Stimulated activated CD4-positive, alpha-beta T cell treated with anti-CD3 and anti-CD28 coated beads, TNF-alpha, amount 100 ng/mL, for 4 hours (primary cell): ENCODE data around the gene C14orf93.

Source experiments
- DNase-seq, 3 experiments: peaks; one replicate each; pipeline ENCODE4 v3.0.0-alpha.2; 2020; ENCODE audit warnings: low read depth in 3 of 3

Gene C14orf93, protein sequence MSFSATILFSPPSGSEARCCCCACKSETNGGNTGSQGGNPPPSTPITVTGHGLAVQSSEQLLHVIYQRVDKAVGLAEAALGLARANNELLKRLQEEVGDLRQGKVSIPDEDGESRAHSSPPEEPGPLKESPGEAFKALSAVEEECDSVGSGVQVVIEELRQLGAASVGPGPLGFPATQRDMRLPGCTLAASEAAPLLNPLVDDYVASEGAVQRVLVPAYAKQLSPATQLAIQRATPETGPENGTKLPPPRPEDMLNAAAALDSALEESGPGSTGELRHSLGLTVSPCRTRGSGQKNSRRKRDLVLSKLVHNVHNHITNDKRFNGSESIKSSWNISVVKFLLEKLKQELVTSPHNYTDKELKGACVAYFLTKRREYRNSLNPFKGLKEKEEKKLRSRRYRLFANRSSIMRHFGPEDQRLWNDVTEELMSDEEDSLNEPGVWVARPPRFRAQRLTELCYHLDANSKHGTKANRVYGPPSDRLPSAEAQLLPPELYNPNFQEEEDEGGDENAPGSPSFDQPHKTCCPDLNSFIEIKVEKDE

DNA sequence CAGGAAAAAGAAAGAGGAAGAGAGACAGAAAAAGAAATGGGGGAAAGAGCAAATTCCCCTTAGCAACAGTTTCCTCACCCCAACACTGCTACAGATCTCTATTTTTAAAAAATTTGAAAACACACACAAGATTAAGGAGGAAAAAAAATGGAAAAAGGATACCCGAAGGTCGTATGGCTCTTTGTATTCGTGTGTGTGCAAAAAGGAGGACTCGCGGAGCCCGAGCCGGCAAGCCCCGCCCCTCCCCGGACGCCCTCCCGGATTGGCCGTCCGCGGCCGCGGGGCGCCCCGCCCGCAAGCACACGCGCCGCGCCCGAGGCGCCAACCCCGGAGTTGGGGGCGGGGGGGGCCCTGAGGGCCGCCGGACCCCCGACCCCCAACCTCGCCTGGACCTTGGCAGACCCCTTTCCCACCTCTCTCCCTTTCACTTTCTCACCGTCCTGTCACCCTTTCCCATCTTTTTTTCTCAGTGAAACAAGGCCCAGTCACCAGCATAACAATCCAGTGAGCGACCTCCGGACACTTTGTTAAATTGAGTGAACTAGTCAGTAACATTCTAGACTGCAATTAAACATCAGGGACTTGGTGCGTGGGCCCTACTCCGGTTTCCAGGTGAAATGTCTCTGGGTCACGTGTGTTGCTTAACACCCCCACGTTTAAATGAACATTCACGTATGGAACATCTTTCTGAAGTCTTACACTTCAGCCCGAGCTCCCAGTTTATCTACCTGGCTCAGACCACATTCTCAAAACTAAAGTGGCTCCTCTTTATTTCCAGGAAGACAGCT is at the start of gene C14orf93:
Gene C14orf93, minus strand, starts transcription at position 205 of the 788 bp plus-strand sequence. CDS start 11,120 bp downstream, outside the sequence.
- peak; percentile 60 to 71 (median 67) for DNase-seq

DNA sequence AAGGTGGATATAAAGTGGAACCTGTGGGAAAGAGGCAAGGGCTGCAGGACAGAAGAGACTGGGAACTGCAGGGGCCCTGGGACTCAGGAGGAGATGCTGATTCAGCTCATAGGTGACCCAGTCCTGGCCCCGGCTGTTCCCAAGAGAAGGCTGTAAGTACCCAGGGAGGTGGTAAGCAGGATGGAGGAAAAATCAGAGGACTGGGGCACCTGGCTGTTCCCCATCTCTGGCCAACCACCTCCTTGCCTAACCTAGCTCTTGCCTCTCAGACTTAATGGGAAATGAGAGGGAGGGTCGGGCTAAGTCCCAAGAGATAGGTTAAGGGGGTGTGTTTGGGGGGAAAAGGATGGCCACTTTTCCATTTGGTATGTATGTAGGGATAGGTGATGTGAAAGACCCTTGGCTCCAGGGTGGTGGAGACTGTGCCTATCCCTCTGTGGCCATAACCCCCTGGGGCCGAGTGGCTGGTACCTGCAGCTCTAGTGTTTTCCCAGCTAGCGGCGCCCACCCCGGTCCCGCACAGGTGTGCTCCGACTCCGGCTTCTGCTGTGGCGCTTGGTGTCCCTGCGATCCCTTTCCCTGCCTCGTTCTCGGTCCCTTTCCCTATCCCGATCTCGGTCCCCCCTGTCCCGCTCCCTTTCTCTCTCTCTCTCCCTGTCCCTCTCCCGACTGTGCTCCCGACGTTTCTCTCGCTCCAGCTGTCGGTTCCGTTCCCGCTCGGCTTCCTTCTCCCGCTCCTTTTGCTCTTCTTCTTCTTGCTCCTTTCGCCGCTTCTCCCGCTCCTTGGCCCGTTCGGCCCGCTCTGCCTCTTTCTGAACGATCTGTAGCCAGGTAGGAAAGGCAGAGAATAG is 48.9 kb upstream of the C14orf93 start:
- no peak for DNase-seq

DNA sequence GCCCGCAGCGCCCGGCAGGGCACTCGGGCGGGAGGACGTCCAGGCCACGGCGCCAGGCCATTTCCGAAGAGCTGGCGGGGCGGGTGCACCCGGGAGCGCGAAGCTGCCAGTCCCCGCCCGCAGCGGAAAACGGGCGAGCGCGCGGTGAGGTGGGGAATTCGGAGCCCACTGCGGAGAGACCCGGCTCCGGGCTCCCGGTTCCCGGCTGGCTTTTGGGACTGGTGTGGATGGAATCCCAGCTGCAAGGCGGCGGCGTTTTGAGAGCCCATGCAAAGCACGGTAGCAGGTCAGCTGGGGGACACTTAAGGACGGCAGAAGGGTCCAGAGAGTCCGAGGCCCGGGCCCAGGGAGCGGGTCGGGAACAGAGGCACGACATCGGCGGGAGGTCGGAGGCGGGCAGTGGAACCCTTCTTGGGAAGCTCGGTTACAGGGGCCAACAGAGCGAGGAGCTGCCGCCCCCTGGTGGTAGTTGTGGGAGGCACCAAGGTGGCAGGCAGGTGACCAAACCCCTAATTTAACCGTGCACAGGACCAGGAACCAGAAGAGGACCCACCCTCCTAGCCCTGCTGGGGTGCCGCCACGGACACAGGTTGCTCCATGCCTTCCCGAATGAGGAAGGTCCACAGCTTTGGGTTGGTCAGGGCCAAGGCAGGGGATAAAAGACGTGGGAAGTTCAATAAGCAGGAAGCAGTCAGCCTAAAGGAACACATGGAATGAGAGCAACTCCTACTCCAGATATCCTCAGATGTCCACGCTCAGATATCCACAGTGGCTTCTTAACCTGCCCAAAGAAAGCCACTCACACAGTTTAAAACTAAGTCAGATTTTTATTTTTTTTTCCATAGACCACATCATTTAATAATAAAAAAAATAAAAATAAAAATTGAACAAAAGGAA is 48.1 kb upstream of the C14orf93 start:
- peak; percentile 77 to 85 (median 78) for DNase-seq

DNA sequence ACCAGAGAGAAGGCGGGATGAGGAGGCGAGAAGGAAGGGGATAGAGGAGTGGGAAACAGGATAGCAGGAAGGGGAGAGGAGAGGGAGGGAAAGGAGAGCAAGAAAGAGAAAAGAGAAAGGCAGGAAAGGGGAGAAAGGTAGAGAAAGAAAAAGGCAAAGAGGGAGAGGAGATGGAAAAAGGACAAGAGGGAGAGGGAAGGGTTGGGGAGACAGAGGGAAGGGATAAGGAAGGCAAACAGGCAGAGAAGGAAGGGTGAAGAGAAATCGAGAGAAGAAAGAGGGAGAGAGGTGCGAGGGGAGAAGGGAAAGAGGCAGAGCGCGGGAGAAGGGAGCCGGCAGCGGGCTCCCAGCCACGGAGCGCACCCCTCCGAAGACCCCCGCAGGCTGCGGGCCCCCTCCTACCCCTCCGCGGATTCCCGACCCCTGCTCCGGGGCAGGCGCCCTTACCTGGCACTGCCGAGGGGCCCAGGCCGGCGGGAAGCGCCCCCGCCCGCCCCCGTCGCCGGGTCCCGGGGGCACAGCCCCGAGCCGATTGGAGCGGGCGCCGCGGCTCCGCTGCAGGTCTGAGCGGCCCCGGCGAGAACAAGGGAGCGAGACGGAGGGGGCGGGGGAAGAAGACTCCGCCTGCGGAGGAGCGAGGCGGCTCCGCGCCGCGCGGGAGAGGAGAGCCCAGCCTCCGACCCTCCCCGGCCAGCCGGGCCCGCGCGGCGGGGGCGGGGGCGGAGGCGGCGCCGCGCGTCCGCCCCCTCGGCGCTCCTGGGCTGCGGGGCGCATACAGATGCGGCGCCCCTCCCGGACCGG is 47.2 kb upstream of the C14orf93 start, which contains the start of gene CDH24:
Gene CDH24, minus strand, starts transcription at position 565 of the 801 bp plus-strand sequence. CDS start 1,787 bp downstream, outside the sequence.
- DNase-seq = peak; percentile 49 to 60 (median 55)

DNA sequence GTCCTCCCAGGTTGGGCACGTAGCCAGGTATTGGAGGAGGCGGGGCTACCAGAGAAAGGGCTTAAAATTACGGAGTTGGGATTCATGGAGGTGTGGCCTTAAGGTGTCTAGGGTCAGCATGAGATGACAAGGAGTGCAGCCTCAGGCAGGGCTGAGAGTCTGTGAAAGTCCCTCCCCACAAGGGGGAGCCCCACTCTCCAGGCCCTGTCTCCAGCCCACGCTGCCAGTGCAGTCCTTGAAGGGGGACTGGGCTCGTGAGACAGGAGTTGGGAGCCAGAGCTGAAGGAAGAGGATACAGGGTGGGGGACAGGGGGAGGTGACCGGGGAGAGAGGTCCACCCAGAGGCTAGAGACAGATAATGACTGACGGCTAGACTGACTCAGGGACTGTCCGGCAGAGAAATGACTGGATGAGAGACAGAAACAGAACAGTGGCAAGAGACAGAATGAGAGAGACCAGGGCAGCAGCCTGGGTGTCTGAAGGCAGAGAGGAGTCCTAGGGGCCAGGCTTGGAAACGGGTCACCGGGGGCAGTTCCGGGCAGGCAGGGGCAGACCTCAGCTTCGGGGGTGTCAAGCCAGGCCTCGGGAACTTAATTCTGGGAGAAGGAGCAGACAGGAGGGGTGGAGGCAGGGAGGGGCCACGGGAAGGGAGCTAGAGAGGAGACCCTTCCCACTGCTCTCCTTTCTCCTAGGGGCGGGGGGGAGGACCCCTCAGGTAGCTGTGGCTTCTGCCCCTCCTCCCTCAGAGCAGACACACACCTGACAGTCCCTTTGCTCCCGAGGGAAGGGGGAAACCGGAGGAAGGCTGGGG is 46.4 kb upstream of the C14orf93 start:
- DNase-seq = peak; percentile 46 to 58 (median 52)

DNA sequence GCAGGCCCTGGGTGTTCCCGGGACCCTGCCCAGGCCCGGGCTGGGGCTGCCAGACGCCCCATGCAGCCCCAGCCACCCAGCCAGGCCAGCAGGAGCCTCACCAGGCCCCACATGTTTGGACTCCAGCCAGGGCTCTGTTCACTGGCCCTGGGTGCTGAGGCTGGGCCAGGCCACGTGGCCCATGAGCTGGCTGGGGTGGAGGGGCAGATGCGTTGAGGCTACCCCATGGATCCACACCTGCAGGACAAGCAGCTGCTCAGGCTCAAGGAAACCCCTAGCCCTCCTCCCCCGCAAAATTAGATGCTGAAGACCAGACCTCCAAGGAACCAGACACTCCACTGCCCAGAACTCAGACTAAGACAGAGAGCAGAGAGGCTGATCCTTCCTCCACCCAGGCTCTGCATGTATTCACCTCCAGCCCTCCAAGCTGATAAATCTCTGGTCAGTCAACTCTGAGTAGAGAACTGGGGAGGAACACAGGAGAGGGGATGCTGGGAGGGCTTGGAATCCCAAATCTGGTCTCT is 45.7 kb upstream of the C14orf93 start:
- DNase-seq = no peak

DNA sequence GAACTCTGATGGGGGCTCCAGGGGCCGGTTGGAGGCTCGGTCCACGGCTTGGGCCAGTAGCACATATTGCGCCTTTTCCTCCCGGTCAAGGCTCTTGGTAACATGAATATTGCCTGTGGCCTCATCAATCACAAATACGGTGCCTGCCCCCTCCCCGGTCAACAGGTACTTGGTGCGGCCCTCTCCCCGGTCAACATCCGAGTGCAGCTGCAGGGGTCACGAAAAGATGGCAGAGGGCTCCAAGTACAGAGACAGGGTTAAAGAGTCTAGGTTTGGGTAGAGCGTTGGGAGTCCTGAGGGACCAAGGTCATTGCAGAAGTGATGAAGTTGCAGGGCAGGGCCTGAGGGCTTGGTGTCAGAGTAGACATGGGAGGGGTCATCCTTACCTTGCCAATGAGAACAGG is 45.2 kb upstream of the C14orf93 start:
- DNase-seq = no peak

DNA sequence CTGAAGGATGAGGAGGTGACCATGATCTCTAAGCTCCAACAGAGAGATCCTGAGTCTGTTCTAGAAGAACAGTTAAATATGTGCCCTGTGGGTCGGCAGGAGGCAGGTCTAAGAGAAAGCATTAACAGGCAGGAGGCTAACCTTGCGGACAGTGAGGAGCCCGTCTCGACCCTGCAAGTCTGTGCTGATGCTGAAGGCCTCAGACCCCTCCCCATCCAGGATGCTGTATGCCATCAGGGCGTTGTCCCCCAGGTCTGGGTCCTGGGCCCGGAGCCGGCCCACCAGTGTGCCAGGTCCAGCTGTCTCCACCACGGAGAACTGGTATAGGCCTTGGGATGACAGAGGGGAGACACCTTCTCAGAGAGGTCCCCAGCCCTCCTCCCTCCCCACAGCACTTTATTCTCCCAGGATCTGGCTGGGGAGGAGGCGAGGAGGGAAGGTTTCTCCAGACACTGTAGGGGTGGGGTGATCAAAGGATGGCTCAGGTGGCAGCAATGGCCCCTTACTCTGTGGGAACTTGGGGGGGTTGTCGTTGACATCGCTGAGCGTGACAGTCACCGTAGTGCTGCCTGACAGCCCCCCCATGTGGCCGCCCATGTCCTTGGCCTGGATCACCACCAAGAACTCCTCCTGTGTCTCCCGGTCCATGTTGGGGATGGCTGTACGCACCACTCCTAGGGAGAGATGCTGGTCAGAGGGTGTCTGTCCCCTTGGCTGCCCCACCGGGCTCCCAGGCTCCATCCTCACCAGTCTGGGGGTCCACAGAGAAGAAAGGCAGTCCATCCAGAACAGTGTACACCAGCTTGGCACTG is 44.3 kb upstream of the C14orf93 start:
- no peak for DNase-seq

DNA sequence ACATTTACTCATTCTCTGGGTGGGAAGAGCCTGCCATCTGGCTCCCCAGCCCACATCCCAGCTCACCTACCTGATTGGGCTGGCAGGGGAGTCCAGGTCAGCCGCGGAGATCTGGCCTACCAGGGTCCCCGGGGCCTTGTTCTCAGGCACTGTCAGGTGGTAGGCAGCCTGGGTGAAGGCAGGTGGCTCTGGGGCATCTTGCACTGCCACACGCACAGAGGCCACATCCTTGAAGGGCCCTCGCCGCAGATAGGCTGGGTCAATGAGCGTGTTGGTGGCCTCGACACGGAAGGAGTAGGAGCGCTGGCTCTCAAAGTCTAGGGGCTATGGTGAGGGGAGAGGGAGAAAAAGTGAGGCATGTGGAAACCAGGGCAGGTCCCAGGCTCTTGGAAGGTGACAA is 43.5 kb upstream of the C14orf93 start:
- no peak for DNase-seq

DNA sequence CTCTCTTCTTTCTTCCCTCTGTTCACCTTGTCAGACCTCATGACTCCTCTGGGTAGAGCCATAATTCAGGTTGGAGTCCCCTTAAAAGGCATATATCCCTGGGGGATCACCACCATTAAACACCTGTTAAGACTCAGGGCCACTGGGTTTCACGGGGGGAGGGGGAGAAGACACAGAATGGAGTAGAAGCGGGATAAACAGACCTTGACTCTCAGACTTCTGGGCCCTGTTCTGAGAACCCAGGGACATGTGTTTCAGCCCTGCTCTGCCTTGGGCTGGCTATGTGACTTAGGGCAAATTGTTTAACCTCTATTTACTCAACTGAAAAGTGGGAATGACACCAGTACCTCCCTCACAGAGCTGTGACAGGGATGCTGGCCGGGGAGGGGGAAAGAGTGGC is 42.7 kb upstream of the C14orf93 start:
- DNase-seq = no peak

DNA sequence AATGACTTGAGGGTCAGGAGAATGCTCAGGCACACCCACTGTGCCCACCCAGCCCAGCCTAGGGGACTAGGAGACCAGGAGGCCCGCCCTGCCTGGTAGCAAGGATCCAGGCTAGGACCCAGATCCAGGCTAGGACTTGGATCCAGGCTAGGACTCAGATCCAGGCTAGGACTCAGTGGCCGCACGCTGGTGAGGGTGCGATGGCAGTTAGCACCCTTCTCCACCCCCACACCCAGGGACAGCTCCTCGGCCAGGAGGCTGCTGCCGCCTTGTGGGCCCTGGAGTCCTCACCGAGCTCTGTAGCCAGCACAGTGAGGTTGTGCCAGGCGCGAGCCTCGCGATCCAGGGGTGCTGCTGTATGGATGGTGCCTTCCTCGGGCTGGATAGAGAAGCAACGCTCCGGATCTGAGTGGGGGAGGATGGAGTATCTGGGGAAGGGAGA is 42.3 kb upstream of the C14orf93 start:
- DNase-seq = no peak

DNA sequence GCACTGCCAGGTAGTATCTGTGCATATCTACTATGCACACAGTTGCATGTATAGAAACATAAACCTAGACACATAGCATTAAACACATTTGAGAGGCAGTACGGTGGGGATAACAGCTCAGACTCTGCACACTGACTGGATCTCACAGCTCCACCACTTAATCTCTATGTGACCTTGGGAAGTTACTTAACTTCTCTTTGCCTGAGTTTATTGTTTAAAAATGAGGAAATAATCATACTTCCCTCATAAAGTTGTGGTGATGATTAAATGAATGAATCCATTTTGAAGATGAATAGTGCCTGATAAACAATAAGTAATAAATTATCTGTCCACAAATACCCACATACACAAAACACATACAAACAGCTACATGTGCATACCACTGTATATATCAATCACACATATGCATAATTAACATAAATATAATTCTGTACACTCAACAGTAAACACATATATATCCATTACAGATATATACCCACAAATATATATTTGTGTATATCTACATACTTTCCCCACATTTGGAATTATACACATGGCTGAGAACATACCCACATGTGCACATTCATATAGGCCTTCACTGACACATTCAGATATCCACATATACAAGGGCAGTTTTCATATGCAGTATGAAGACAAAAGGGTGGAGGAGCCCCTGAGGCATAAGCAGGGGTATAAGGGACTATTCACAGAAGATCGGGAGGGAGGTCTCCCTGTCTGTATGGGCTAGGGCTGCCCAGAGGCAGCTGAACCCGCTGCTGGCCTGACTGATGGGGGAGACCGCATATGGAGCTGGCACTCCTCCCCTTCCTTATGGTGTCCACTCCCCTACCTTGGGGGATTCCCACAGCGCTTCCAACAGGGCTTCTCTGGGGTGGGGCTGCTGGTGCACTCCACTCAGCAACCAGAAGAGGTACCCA is 41.5 kb upstream of the C14orf93 start:
- DNase-seq = no peak

DNA sequence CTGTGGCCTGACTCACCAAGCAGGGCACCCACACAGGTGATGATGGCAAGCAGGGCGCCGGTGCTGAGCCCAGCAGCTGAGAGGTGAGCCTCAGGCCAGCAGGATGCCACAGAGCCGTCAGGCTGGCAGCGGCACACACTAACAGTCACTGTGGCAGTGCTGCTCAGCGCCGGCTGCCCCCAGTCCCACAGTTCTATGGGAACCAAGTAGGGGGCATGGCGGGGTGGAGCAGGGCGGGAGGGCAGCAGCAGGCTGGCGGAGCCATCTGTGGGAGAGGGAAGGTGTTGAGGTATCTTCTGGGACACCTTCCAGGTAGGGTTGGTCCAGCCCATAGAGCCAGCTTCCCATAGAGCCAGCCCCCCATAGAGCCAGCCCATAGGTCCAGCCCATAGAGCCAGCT is 39.1 kb upstream of the C14orf93 start:
- no peak for DNase-seq

DNA sequence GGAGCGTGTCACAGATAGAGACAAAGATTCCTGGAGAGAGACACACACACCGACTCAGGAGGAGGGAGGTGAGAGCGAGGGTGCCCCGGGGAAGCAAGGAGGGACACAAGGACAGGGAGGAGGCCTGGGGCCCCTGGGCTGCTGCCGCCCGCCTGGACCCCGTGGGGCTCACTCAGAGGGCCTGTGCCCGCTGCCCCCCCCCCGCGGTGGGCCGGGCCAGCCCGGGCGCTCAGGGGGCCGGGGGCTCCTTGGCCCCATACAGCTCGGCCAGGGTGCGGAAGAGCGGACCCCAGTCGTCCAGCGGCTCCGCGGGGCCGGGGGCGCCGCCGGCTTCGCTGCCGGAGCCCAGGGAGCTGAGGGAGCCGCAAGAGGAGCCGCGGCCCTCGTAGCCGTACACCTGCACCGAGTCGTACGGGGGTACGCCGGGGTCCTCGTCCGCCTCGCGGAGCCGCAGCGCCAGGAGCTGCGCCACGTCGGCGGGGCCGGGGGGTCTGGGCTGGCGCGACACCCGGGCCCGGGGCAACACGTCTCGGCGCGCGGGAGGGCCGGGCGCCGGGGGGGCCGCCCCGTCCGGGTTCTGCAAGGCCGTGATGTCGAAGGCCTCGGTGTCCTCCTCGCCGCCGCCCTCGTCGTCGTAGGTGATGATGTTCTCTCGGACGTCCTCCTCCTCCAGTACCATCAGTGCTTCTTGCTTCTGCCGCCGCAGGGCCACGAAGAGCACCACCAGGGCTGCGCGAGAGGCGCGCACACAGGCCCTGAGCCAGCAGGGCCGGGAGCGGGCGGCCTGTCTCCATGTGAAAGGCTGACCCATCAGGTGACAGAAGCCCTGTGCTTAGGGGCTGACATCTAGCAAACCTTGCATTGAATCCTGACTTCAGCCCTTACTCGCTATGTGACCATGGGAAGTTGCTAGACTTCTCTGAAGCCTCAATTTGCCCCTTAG is 38.1 kb upstream of the C14orf93 start:
- no peak for DNase-seq

DNA sequence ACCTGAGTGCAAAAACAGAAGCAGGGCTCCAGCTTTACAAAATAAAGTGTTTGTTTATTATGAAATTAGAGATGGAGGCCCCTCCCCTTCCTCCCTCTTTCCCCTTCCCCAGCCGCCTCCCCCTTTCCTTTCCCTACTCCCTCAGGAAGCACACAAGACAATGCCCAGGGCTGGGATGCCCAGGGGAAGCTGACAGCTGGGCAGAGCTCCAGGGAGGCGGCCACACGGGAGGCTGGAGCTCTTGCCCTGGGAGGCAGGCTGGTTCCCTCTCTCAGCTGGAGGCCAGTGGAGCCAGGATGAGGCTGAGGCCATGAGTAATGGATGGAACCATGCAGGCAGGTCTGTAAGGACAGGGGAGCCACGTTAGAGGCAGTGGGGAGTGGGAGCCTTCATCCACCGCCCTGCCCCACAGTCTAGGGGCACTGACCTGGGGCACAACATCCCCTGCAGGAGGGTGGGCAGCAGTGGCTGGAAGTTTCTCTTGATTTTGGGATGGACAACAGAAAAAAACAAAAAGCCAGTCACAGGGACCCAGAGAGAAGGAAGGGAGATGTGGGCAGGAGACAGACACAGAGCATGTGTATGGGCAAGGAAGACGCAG is 37.2 kb upstream of the C14orf93 start:
- no peak for DNase-seq
